ENCODE results near the gene LITAF.
"Not testable (repeated sequence)": the region's sequence is repeated elsewhere in the genome, so short reads cannot be mapped to it uniquely, and the experiment has no call there.

LITAF gene

GRCh38 chr16:11561454-11561805 lies 25.3 kb downstream of the LITAF start:
- Histone ChIP-seq H3K36me3 (ENCODE audit: control insufficient read depth in 2 of 2, insufficient read depth in 2 of 2, low read length in 2 of 2) (peaks cover 0 to under 1% of the 10 kb centered on the region in 2 donors), H3K9me3 (ENCODE audit: control insufficient read depth in 2 of 2, low read length in 2 of 2) (peaks cover 0 to under 1% of the 10 kb centered on the region in 2 donors), H3K27ac (ENCODE audit: low read length) (no peak overlapping the region), H3K4me3 (ENCODE audit: low read length in 2 of 2) (no peak overlapping the region), H3K27me3 (ENCODE audit: control insufficient read depth in 1 of 2, insufficient read depth in 2 of 2, low read length in 2 of 2) (no peaks in the 10 kb centered on the region), H3K9ac (ENCODE audit: low read length in 2 of 2) (no peak overlapping the region), H3K4me1 (ENCODE audit: control insufficient read depth, insufficient read depth, low read length) (peaks cover 3% of the 10 kb centered on the region)

GRCh38 chr16:11560701-11561453 lies 25.8 kb downstream of the LITAF start:
- H3K9ac ChIP-seq (ENCODE audit: low read length in 2 of 2) = no peak overlapping the region
- H3K4me3 ChIP-seq (ENCODE audit: low read length in 2 of 2) = no peak overlapping the region
- H3K9me3 ChIP-seq (ENCODE audit: control insufficient read depth in 2 of 2, low read length in 2 of 2) = peaks cover 0 to 6% of the 10 kb centered on the region in 2 donors
- peaks cover 3% of the 10 kb centered on the region for H3K4me1 ChIP-seq (ENCODE audit: control insufficient read depth, insufficient read depth, low read length)
- peaks cover 5 to 6% of the 10 kb centered on the region in 2 donors for H3K36me3 ChIP-seq (ENCODE audit: control insufficient read depth in 2 of 2, insufficient read depth in 2 of 2, low read length in 2 of 2)
- peak overlapping the region; percentile 41 for H3K27ac ChIP-seq (ENCODE audit: low read length)
- H3K27me3 ChIP-seq (ENCODE audit: control insufficient read depth in 1 of 2, insufficient read depth in 2 of 2, low read length in 2 of 2) = no peaks in the 10 kb centered on the region

GRCh38 chr16:11558308-11558823 lies 28.4 kb downstream of the LITAF start:
- not testable (repeated sequence) for H3K4me3 ChIP-seq (ENCODE audit: low read length in 2 of 2); H3K27ac ChIP-seq (ENCODE audit: low read length); H3K27me3 ChIP-seq (ENCODE audit: control insufficient read depth in 1 of 2, insufficient read depth in 2 of 2, low read length in 2 of 2); H3K9ac ChIP-seq (ENCODE audit: low read length in 2 of 2); H3K4me1 ChIP-seq (ENCODE audit: control insufficient read depth, insufficient read depth, low read length); H3K9me3 ChIP-seq (ENCODE audit: control insufficient read depth in 2 of 2, low read length in 2 of 2)
- peaks cover 7 to 11% of the 10 kb centered on the region in 2 donors for H3K36me3 ChIP-seq (ENCODE audit: control insufficient read depth in 2 of 2, insufficient read depth in 2 of 2, low read length in 2 of 2)

- Histone ChIP-seq H3K4me1 (ENCODE audit: control insufficient read depth, insufficient read depth, low read length) (peaks cover 3% of the 10 kb centered on the region), H3K36me3 (ENCODE audit: control insufficient read depth in 2 of 2, insufficient read depth in 2 of 2, low read length in 2 of 2) (peaks cover 8 to 16% of the 10 kb centered on the region in 2 donors), H3K4me3 (ENCODE audit: low read length in 2 of 2) (no peak overlapping the region), H3K9me3 (ENCODE audit: control insufficient read depth in 2 of 2, low read length in 2 of 2) (peaks cover 0 to 7% of the 10 kb centered on the region in 2 donors), H3K27ac (ENCODE audit: low read length) (no peak overlapping the region), H3K9ac (ENCODE audit: low read length in 2 of 2) (no peak overlapping the region), H3K27me3 (ENCODE audit: control insufficient read depth in 1 of 2, insufficient read depth in 2 of 2, low read length in 2 of 2) (no peaks in the 10 kb centered on the region)
These were observed 28.9 kb downstream of the LITAF start for GRCh38 chr16:11557801-11558200.

- H3K27ac ChIP-seq (ENCODE audit: low read length) = no peak overlapping the region
- no peak overlapping the region for H3K4me3 ChIP-seq (ENCODE audit: low read length in 2 of 2)
- H3K27me3 ChIP-seq (ENCODE audit: control insufficient read depth in 1 of 2, insufficient read depth in 2 of 2, low read length in 2 of 2) = no peaks in the 10 kb centered on the region
- H3K36me3 ChIP-seq (ENCODE audit: control insufficient read depth in 2 of 2, insufficient read depth in 2 of 2, low read length in 2 of 2) = peaks cover 12 to 17% of the 10 kb centered on the region in 2 donors
- H3K9ac ChIP-seq (ENCODE audit: low read length in 2 of 2) = no peak overlapping the region
- peaks cover 0 to 7% of the 10 kb centered on the region in 2 donors for H3K9me3 ChIP-seq (ENCODE audit: control insufficient read depth in 2 of 2, low read length in 2 of 2)
- peaks cover 3% of the 10 kb centered on the region for H3K4me1 ChIP-seq (ENCODE audit: control insufficient read depth, insufficient read depth, low read length)
These were observed 29.6 kb downstream of the LITAF start for GRCh38 chr16:11556945-11557720.

GRCh38 chr16:11556214-11556819 lies 30.4 kb downstream of the LITAF start:
- no peak overlapping the region for H3K9ac ChIP-seq (ENCODE audit: low read length in 2 of 2)
- no peak overlapping the region for H3K27ac ChIP-seq (ENCODE audit: low read length)
- peaks cover 12 to 17% of the 10 kb centered on the region in 2 donors for H3K36me3 ChIP-seq (ENCODE audit: control insufficient read depth in 2 of 2, insufficient read depth in 2 of 2, low read length in 2 of 2)
- H3K4me1 ChIP-seq (ENCODE audit: control insufficient read depth, insufficient read depth, low read length) = peaks cover 3% of the 10 kb centered on the region
- H3K4me3 ChIP-seq (ENCODE audit: low read length in 2 of 2) = no peak overlapping the region
- H3K27me3 ChIP-seq (ENCODE audit: control insufficient read depth in 1 of 2, insufficient read depth in 2 of 2, low read length in 2 of 2) = no peaks in the 10 kb centered on the region
- peaks cover 0 to 7% of the 10 kb centered on the region in 2 donors for H3K9me3 ChIP-seq (ENCODE audit: control insufficient read depth in 2 of 2, low read length in 2 of 2)

GRCh38 chr16:11554053-11554452 lies 32.7 kb downstream of the LITAF start:
- no peak overlapping the region for H3K9ac ChIP-seq (ENCODE audit: low read length in 2 of 2)
- H3K27ac ChIP-seq (ENCODE audit: low read length) = no peak overlapping the region
- no peak overlapping the region for H3K4me3 ChIP-seq (ENCODE audit: low read length in 2 of 2)
- H3K27me3 ChIP-seq (ENCODE audit: control insufficient read depth in 1 of 2, insufficient read depth in 2 of 2, low read length in 2 of 2) = no peaks in the 10 kb centered on the region
- peaks cover 20 to 22% of the 10 kb centered on the region in 2 donors for H3K36me3 ChIP-seq (ENCODE audit: control insufficient read depth in 2 of 2, insufficient read depth in 2 of 2, low read length in 2 of 2)
- peaks cover 0 to 7% of the 10 kb centered on the region in 2 donors for H3K9me3 ChIP-seq (ENCODE audit: control insufficient read depth in 2 of 2, low read length in 2 of 2)
- peaks cover 3% of the 10 kb centered on the region for H3K4me1 ChIP-seq (ENCODE audit: control insufficient read depth, insufficient read depth, low read length)

- H3K27me3 ChIP-seq (ENCODE audit: control insufficient read depth in 1 of 2, insufficient read depth in 2 of 2, low read length in 2 of 2) = no peaks in the 10 kb centered on the region
- peaks cover 22 to 25% of the 10 kb centered on the region in 2 donors for H3K36me3 ChIP-seq (ENCODE audit: control insufficient read depth in 2 of 2, insufficient read depth in 2 of 2, low read length in 2 of 2)
- peaks cover 0 to 7% of the 10 kb centered on the region in 2 donors for H3K9me3 ChIP-seq (ENCODE audit: control insufficient read depth in 2 of 2, low read length in 2 of 2)
- no peak overlapping the region for H3K4me3 ChIP-seq (ENCODE audit: low read length in 2 of 2)
- no peak overlapping the region for H3K9ac ChIP-seq (ENCODE audit: low read length in 2 of 2)
- no peak overlapping the region for H3K27ac ChIP-seq (ENCODE audit: low read length)
- peaks cover 3% of the 10 kb centered on the region for H3K4me1 ChIP-seq (ENCODE audit: control insufficient read depth, insufficient read depth, low read length)
These were observed 33.3 kb downstream of the LITAF start for GRCh38 chr16:11553371-11553770.

GRCh38 chr16:11552440-11552839 lies 34.3 kb downstream of the LITAF start:
- no peaks in the 10 kb centered on the region for H3K4me1 ChIP-seq (ENCODE audit: control insufficient read depth, insufficient read depth, low read length)

GRCh38 chr16:11551842-11552241 lies 34.9 kb downstream of the LITAF start:
- H3K9me3 ChIP-seq (ENCODE audit: control insufficient read depth in 2 of 2, low read length in 2 of 2) = peaks cover 0 to 7% of the 10 kb centered on the region in 2 donors
- H3K27me3 ChIP-seq (ENCODE audit: control insufficient read depth in 1 of 2, insufficient read depth in 2 of 2, low read length in 2 of 2) = no peaks in the 10 kb centered on the region
- no peak overlapping the region for H3K4me3 ChIP-seq (ENCODE audit: low read length in 2 of 2)
- H3K4me1 ChIP-seq (ENCODE audit: control insufficient read depth, insufficient read depth, low read length) = no peaks in the 10 kb centered on the region
- H3K27ac ChIP-seq (ENCODE audit: low read length) = no peak overlapping the region
- H3K9ac ChIP-seq (ENCODE audit: low read length in 2 of 2) = no peak overlapping the region
- H3K36me3 ChIP-seq (ENCODE audit: control insufficient read depth in 2 of 2, insufficient read depth in 2 of 2, low read length in 2 of 2) = peaks cover 22 to 25% of the 10 kb centered on the region in 2 donors

More at GRCh38 chr16:11552440-11552839, 34.3 kb downstream of the LITAF start:
- Histone ChIP-seq H3K9ac (ENCODE audit: low read length in 2 of 2) (no peak overlapping the region), H3K9me3 (ENCODE audit: control insufficient read depth in 2 of 2, low read length in 2 of 2) (peaks cover 0 to 7% of the 10 kb centered on the region in 2 donors), H3K36me3 (ENCODE audit: control insufficient read depth in 2 of 2, insufficient read depth in 2 of 2, low read length in 2 of 2) (peaks cover 22 to 25% of the 10 kb centered on the region in 2 donors), H3K27me3 (ENCODE audit: control insufficient read depth in 1 of 2, insufficient read depth in 2 of 2, low read length in 2 of 2) (no peaks in the 10 kb centered on the region), H3K27ac (ENCODE audit: low read length) (no peak overlapping the region), H3K4me3 (ENCODE audit: low read length in 2 of 2) (no peak overlapping the region)

Data from stomach smooth muscle (tissue), 2 donors.